Measurements from ENCODE around the gene HIVEP3.

- TF ChIP-seq CTCF (IDR thresholded peaks at IDR 0.05) (no peak), POLR2A (IDR thresholded peaks at IDR 0.05) (no peak), EP300 (IDR thresholded peaks at IDR 0.05) (no peak)
Measured at GRCh38 chr1:41898191-41898713, 20.5 kb downstream of the HIVEP3 start.

Data from tibial nerve (tissue), 4 donors.